Brain microvascular endothelial cell (primary cell): ENCODE results near the gene DOCK10.

Experiments used
- DNase-seq: peaks from one replicate; pipeline ENCODE4 v3.0.0-alpha.2; 2020
- H3K27ac ChIP-seq: fragments of 250-450 bp; sonication (Bioruptor Pico); 2 replicates; pipeline ENCODE4 v1.5.1; 2020; ENCODE audit warnings: mild to moderate bottlenecking, moderate library complexity
- H3K27me3 ChIP-seq: fragments of 250-450 bp; sonication (Bioruptor Pico); replicated peaks from 2 replicates; pipeline ENCODE4 v1.5.1; 2020; ENCODE audit warnings: mild to moderate bottlenecking
- H3K36me3 ChIP-seq: fragments of 250-450 bp; sonication (Bioruptor Pico); replicated peaks from 2 replicates; pipeline ENCODE4 v1.5.1; 2020; ENCODE audit warnings: mild to moderate bottlenecking
- H3K4me3 ChIP-seq: 2 replicates; pipeline ENCODE4 v1.5.1; 2011; ENCODE audit warnings: low read depth, mild to moderate bottlenecking, control low read depth, low read length, moderate library complexity
- in situ Hi-C: cut with HindIII; loops from 2 replicates; pipeline ENCODE4 v1.10.0; 2017; ENCODE audit warnings: low sequenced_read_pairs, low pct_ligation_motif_present
- TF ChIP-seq, protein P1 (sequence below): IDR thresholded peaks from 2 replicates; pipeline ENCODE4 v1.5.1; 2011; ENCODE audit warnings: low read depth, mild to moderate bottlenecking, moderate library complexity, low read length, control low read depth, inconsistent platforms; ENCODE audit errors: missing control alignments

DOCK10 gene

GRCh38 chr2:225041851-225042799, at the start of gene DOCK10:
Gene DOCK10, minus strand, starts transcription at chr2:225042468. Its CDS starts 94 bp downstream, at chr2:225042374.
- Histone ChIP-seq H3K27ac (peak within 1 kb of the TSS; percentile 40), H3K36me3 (no peaks in the 10 kb centered on the region), H3K4me3 (peak within 1 kb of the TSS; percentile 78), H3K27me3 (no peaks in the 10 kb centered on the region)
- DNase-seq, result peak; percentile 42
- TF ChIP-seq, protein P1, sequence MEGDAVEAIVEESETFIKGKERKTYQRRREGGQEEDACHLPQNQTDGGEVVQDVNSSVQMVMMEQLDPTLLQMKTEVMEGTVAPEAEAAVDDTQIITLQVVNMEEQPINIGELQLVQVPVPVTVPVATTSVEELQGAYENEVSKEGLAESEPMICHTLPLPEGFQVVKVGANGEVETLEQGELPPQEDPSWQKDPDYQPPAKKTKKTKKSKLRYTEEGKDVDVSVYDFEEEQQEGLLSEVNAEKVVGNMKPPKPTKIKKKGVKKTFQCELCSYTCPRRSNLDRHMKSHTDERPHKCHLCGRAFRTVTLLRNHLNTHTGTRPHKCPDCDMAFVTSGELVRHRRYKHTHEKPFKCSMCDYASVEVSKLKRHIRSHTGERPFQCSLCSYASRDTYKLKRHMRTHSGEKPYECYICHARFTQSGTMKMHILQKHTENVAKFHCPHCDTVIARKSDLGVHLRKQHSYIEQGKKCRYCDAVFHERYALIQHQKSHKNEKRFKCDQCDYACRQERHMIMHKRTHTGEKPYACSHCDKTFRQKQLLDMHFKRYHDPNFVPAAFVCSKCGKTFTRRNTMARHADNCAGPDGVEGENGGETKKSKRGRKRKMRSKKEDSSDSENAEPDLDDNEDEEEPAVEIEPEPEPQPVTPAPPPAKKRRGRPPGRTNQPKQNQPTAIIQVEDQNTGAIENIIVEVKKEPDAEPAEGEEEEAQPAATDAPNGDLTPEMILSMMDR, result no peak
- in situ Hi-C loops, result no loop called here

- no peaks in the 10 kb centered on the region for H3K27me3 ChIP-seq
- H3K36me3 ChIP-seq, result no peaks in the 10 kb centered on the region
- in situ Hi-C loops, result no loop called here
- H3K4me3 ChIP-seq, result no peak overlapping the region
- TF ChIP-seq, protein P1, result no peak
- peak overlapping the region; percentile 70 for H3K27ac ChIP-seq
- peak; percentile 95 for DNase-seq
Observed at GRCh38 chr2:225091336-225091735, 49.1 kb upstream of the DOCK10 start.

GRCh38 chr2:225090746-225091145, 48.5 kb upstream of the DOCK10 start:
- peak; percentile 38 for DNase-seq
- peak overlapping the region; percentile 70 for H3K27ac ChIP-seq
- in situ Hi-C loops, result no loop called here
- H3K27me3 ChIP-seq, result no peaks in the 10 kb centered on the region
- no peak overlapping the region for H3K4me3 ChIP-seq
- no peaks in the 10 kb centered on the region for H3K36me3 ChIP-seq
- TF ChIP-seq, protein P1, result no peak

- H3K4me3 ChIP-seq, result no peak overlapping the region
- no peaks in the 10 kb centered on the region for H3K27me3 ChIP-seq
- in situ Hi-C loops, result no loop called here
- no peak for DNase-seq
- H3K36me3 ChIP-seq, result no peaks in the 10 kb centered on the region
- TF ChIP-seq, protein P1, result no peak
- H3K27ac ChIP-seq, result no peak overlapping the region
Observed at GRCh38 chr2:225086915-225087314, 44.6 kb upstream of the DOCK10 start.

DNA sequence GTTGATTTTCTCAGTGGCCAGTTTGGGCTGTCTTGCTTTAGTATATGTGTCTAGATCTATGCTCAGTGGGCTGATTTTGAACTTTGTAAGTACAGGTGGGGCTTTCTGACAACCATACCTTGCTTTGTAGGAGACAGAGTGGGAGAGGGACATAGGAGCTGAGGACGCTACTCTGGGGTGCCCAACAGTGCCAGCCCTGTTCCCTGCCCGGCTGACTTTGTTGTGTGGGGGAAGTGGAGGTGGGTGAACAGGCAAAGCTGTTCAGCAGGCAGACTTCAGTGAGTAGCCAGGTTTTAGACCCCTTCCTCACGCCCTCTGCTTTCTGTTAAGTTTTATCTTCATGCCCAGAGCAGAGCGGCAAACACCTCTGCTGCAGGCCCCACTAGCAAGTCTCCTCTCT, 44.2 kb upstream of the DOCK10 start:
- Histone ChIP-seq H3K27me3 (no peaks in the 10 kb centered on the region), H3K4me3 (no peak overlapping the region), H3K27ac (no peak overlapping the region), H3K36me3 (no peaks in the 10 kb centered on the region)
- in situ Hi-C loops, result no loop called here
- TF ChIP-seq, protein P1, result no peak
- DNase-seq, result no peak
